Measurements from ENCODE around the gene SERPINA1.
"Not testable (repeated sequence)": the region's sequence is repeated elsewhere in the genome, so short reads cannot be mapped to it uniquely, and the experiment has no call there.

SERPINA1 gene

DNA sequence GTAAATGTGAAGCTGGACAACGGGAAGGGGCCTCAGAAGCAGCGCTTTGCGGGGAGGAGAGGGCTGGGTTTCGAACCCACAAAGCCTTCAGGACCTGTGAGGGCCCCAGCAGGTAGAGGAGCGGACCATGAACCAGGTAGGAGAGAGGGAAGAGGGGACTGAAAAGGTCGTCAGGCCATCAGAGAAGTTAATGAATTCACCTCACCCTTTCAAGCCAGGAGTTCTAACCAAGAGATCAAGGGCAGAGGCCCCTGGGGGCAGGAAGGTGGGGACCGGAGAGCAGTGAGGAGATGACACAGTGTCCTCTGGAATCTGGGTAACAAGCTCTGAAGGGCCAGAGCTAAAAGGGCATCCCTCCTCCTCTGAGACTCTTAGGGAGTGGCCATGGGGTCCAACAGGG is 19.4 kb downstream of the SERPINA1 start:
- no peak for DNase-seq

GRCh38 chr14:94368243-94368590 is 20.2 kb downstream of the SERPINA1 start:
- no peak for DNase-seq

DNA sequence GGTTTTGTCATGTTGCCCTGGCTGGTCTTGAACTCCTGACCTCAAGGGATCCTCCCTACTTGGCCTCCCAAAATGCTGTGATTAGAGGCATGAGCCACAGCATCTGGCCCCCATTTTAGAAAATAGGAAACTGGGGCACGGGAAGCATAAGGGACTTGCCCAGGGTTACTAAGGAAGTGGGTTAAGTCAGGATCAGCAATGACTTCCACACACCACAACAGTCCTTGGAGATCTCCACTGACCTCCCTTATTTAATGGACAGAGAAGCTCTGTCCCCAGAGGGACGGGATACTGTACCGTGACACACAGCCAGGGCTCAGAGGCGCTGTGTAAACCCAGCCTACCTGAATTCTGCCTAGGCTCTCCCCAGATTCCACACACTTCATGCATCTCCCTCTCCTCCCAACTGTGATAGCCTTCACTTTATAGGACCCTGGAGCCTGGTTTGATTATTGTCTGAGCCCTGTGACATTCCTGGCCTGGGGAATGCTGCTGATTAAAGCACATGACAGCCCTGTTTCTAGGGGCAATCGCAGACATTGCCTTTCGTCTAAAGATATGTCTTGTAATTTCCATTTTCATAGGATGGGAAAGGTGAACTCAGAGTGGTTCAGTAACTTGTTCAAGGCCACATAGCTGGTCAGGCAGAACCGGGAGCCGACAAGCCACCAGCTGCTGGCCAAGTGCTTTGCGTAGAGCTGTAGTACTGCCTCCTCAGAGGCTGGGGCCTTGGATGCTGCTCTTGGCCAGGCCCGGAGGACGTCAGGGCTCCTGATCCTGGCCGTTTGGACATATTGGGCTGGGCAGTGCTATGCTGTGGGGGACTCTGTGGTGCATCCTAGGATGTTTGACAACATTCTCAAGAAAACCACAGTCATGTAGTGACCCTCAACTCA is 20.8 kb downstream of the SERPINA1 start:
- no peak for DNase-seq

- DNase-seq: no peak
Observed at GRCh38 chr14:94366146-94366915, 22.1 kb downstream of the SERPINA1 start, which contains the start of gene SERPINA2. SERPINA2 (minus strand) TSS chr14:94366698.

DNA sequence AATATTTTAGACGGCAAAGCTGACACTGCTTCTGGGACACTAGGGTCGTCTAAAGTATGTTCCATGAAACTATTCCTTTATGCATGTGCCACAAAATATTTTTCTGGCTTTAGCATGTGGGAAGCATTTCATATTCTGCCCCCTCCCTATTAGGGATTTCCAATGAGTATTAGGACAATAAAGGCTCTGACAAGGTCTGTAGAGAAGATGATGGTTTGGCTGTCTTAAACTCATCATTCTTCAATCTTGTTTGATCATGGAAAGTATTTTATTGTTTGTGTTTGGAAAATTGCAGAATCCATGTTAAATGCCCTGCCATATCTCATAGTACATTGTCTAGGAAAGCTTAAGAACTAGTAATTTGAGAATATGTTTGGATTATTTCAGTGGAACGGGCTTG is 22.8 kb downstream of the SERPINA1 start:
- no peak for DNase-seq

DNA sequence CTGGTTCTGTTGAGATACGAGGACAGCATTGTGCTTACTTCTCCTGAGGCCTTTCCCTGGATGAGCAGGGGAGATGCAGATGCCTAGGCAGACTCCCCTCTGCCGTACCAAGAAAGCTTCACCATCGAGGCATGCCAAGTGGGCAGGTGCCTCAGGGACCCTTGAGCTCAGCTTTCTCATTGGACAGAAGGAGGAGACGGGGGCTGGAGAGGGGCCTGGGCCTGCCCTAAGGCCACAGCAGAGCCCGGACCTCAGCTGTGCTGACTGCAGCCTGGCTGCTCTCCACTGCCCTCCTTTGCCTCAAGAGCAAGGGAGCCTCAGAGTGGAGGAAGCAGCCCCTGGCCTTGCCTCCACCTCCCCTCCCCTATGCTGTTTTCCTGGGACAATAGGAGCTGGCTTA is 23.4 kb downstream of the SERPINA1 start:
- DNase-seq: no peak

GRCh38 chr14:94364037-94364436 is 24.4 kb downstream of the SERPINA1 start:
- DNase-seq: no peak

DNA sequence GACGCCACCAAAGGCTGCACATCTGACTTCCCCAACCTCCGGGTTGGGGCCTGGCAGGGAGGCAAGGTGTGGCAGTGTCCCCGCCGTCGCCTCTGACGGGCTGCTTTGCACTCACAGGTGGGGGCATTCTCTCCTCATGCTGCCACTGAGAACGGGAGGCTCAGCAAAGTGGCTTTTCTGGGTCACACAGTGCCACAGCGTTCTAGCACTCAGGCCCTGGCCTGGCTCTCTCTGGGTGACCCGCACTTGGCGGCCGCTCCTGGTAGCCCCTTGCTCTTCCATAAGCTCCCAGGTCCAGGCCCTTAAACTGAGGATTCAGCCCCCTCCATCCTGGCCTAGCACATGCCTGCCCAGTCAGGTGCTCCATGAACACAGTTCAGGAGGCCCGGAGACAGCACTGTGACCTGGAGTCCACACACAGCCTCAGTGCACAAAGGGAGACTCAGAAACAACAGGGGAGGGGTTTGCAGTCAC is 25.2 kb downstream of the SERPINA1 start:
- DNase-seq: no peak

DNA sequence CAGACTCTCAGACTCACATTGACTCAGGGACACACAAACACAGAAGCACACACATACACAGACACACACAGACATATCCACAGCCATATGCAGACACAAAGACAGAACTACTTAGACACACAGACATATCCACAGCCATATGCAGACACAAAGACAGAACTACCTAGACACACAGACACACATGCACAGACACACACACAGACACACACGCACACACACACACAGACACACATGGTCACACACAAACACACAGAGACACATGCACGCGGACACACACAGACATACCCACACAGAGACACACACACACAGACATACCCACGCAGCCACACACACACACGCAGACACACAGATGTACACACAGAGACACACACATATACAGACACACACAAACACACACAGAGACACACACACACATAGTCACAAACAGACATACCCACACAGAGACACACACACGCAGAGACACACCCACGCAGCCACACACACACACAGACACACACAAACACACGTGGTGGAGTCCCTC is 25.7 kb downstream of the SERPINA1 start:
- DNase-seq: no peak

DNA sequence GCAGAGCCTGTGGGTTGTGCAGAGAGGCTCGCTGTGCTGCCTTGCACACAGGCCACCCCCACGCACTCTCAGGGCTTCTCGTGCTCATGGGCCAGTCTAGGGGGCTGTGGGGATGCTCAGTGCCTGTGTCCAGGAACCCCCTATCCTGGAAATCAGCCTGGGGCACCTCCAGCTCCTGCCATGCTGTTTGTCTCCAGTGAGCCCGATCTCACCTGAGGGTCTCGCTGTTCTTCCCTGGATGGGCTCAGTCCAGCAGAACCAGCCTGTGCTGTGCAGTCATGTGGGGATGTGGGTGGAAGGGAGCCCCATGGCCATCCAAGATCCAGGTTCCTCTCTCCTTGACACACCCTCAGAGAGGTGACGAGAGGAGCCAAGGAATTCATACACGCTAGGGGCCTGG is 26.7 kb downstream of the SERPINA1 start:
- no peak for DNase-seq

DNA sequence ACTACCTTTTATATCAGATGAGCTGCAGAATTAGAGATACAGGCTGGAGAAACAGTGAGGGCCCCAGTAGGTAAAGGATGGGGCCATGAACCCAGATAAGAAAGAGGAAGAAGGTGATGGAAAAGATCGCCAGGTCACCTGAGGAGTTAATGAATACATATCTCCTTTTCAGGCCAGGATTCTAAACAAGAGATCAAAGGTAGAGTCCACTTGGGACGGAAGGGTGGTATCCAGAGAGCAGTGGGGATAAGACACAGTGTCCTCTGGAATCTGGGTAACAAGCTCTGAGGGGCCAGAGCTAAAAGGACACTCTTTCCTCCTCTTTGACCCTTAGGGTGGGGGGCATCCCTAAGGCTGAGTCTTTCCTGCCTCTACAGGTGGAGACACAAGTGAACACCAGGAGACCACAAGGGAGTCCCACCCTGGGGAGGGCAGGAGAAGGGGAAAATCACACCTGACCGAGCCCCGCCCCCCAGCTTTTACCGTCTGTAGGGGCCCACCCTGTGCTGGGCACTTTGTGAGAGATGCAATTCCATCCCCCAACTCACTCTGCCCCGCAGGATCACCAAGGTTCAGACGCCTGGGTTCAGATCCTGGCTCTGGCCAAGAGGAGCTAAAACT is 27.3 kb downstream of the SERPINA1 start:
- DNase-seq: no peak

DNA sequence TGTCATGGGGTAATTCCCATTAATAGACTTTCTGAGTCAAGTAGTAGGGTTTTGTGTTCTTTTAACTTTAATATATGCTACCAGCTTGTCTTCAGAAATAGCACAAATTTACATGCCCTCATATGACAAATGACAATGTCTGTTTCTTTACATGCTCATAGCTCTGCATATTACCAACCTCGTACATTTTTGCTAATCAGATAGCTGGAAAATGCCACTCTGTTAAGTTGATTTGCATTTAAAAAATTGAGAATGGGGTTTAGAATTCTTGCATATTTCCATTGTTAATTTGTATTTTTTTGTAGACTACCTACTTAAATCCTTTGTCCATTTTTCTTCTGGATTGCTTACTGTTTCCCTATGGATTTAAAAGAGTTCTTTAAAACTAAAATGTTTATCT is 31.2 kb downstream of the SERPINA1 start:
- DNase-seq: no peak

- no peak for DNase-seq
Observed at GRCh38 chr14:94356379-94357056, 31.9 kb downstream of the SERPINA1 start.

DNA sequence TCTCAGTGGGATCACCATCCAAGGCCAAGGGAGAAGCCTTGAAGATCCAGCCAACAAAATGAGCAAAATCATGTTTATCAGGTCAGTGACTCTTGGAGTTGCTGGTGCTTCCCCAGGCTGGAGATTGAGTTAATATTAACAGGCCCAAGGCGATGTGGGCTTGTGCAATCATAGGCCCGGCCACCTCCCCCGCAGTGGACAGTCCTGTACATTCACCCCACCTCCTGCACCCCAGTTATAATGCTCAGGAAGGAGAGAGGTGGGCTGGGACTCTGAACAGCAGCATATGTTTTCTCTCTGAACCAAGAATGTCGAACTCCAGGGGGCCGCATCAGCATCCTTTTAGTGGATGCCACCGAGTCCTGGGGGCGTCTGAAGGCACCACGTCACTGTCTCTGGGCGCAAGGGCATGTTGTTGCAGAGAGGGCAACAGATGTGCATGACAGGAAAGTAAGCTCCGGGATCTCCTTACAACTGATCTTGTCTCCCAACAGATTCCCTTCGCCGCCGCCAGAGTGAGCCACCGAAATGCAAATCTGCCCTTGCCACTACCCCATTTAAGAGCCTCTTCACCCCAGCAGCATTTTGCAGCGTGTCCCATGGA is 33.1 kb downstream of the SERPINA1 start:
- DNase-seq: no peak

DNA sequence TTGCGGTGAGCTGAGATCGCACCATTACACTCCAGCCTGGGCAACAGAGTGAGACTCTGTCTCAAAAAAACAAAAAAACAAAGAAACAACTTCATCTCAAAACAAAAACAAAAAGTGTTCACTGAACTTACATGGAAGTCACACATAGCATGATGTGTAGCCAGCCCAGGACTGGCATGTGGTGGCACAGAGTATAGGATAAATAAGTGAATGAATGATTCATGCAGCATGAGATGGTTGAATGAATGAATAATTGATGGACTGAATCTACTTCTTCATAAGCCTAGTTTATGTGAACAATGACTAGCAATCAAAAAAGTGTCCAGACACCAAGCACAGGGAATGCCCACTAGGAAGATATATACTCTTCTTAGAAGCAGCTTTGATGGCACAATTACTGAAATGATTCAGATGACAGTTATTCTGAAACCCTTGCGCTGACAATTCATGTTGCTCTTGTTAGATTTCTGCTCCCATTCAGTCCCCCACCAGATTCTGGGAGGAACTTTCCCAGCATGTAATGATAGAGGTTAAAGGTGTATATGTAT is 33.7 kb downstream of the SERPINA1 start:
- DNase-seq: no peak

DNA sequence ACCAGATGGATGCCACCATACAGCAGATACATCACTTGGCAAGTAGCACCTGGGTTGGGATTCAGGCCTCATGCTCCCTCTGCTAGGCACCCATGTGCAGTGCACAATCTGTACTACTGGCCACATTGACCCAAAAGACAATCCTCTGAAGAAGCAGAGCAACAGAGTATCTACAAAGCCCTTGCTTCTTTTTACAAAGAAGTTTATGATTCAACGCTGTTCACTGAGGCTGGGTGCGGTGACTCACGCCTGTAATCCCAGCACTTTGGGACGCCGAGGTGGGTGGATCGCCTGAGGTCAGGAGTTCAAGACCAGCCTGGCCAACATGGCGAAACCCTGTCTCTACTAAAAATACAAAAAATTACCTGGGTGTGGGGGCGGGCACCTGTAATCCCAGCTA is 34.2 kb downstream of the SERPINA1 start:
- DNase-seq: not testable (repeated sequence)

GRCh38 chr14:94349276-94349675 is 39.1 kb downstream of the SERPINA1 start:
- DNase-seq: no peak

DNA sequence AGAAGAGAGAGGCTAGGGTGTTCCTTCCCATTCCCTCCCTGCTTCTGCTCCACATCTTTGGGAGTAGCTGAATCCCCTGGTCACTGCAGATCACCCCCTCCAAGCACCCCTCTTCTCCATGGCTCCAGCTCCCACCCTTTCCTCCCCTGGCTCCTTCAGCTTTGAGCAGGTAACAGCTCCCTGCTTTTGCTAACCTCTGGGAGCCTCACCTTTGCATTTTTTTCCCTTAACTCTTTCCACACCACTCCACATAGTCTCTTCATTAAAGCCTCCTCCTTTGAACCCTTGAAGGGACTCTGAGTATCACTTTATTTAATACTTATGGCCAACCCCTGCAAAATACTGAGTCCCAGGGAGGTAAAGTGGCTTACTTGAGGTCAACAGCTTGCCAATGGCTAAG is 39.6 kb downstream of the SERPINA1 start:
- DNase-seq: no peak

DNA sequence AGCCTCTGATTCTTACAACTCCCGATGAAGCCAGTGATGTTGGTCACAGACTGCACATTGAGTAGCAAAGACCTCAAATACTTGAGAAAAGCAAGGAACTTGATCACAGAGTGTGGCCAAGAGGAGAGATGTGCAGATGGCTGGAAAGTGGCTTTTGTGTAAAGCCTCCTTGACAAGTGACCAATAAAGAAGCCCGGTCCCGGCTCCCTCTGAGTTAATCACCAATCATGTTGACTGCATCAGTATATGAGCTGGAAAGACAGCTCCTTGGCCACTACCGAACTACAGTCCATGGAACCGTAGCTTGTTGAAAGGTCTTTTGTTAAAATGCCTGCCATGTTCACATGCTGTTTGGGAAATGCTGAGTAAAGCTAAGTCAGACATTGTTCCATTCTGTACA is 41.6 kb downstream of the SERPINA1 start:
- no peak for DNase-seq

- DNase-seq: not testable (repeated sequence)
Observed at GRCh38 chr14:94346065-94346786, 42.2 kb downstream of the SERPINA1 start.

- DNase-seq: no peak
Observed at GRCh38 chr14:94345344-94346064, 42.9 kb downstream of the SERPINA1 start.
